Mammary epithelial cell (primary cell): ENCODE measurements around the gene CFI.

ENCODE experiments used
- EZH2 ChIP-seq: IDR thresholded peaks from 2 replicates; pipeline ENCODE4 v1.6.1; 2012; ENCODE audit warnings: low read length, inconsistent platforms, borderline replicate concordance
- TF ChIP-seq, protein P1 (sequence below), 2 donors: IDR thresholded peaks in 1 of 2; conservative IDR thresholded peaks in 1 of 2; 2 replicates each; pipeline ENCODE4 v1.5.1; 2011 to 2012; ENCODE audit warnings: inconsistent platforms in 2 of 2, low read length in 2 of 2, mild to moderate bottlenecking in 2 of 2, control low read depth in 1 of 2, low read depth in 1 of 2; ENCODE audit not compliant: insufficient read depth in 1 of 2; ENCODE audit errors: extremely low read depth in 1 of 2

GRCh38 chr4:109826719-109827118, 24.9 kb upstream of the CFI start:
- TF ChIP-seq, protein P1, sequence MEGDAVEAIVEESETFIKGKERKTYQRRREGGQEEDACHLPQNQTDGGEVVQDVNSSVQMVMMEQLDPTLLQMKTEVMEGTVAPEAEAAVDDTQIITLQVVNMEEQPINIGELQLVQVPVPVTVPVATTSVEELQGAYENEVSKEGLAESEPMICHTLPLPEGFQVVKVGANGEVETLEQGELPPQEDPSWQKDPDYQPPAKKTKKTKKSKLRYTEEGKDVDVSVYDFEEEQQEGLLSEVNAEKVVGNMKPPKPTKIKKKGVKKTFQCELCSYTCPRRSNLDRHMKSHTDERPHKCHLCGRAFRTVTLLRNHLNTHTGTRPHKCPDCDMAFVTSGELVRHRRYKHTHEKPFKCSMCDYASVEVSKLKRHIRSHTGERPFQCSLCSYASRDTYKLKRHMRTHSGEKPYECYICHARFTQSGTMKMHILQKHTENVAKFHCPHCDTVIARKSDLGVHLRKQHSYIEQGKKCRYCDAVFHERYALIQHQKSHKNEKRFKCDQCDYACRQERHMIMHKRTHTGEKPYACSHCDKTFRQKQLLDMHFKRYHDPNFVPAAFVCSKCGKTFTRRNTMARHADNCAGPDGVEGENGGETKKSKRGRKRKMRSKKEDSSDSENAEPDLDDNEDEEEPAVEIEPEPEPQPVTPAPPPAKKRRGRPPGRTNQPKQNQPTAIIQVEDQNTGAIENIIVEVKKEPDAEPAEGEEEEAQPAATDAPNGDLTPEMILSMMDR (conservative IDR thresholded peaks at IDR 0.05 in 1 of 2, IDR thresholded peaks at IDR 0.05 in 1 of 2; ENCODE audit: extremely low read depth in 1 of 2, insufficient read depth in 1 of 2, low read depth in 1 of 2, low read length in 2 of 2): peak; percentile 49 to 52
- TF ChIP-seq EZH2: no peak
